Stimulated activated CD8-positive, alpha-beta memory T cell treated with anti-CD3 and anti-CD28 coated beads, Interleukin-15, amount 100 ng/mL, for 24 hours (primary cell): Measurements from ENCODE around the gene CLIC6.
"Not testable (repeated sequence)": the region's sequence is repeated elsewhere in the genome, so short reads cannot be mapped to it uniquely, and the experiment has no call there.

Experiments used
- DNase-seq: peaks from one replicate; pipeline ENCODE4 v3.0.0-alpha.2; 2020; ENCODE audit warnings: low read depth

The CLIC6 gene

GRCh38 chr21:34653522-34653921 is 15.3 kb upstream of the CLIC6 start:
- DNase-seq: no peak

- no peak for DNase-seq
Measured at GRCh38 chr21:34661848-34662247, 6.9 kb upstream of the CLIC6 start.

- no peak for DNase-seq
Measured at GRCh38 chr21:34667761-34668160, 1.0 kb upstream of the CLIC6 start.

GRCh38 chr21:34669149-34669879 is 520 bp downstream of the CLIC6 start:
- no peak for DNase-seq

GRCh38 chr21:34669880-34670219 is 1.1 kb downstream of the CLIC6 start:
- DNase-seq: not testable (repeated sequence)

- DNase-seq: no peak
Measured at GRCh38 chr21:34670220-34670961, 1.6 kb downstream of the CLIC6 start.

- DNase-seq: no peak
Measured at GRCh38 chr21:34670962-34671348, 2.2 kb downstream of the CLIC6 start.

- DNase-seq: no peak
Measured at GRCh38 chr21:34671462-34671861, 2.7 kb downstream of the CLIC6 start.

GRCh38 chr21:34671891-34672290 is 3.1 kb downstream of the CLIC6 start:
- no peak for DNase-seq

GRCh38 chr21:34673006-34673405 is 4.2 kb downstream of the CLIC6 start:
- no peak for DNase-seq

GRCh38 chr21:34674468-34674867 is 5.7 kb downstream of the CLIC6 start:
- no peak for DNase-seq

- no peak for DNase-seq
Measured at GRCh38 chr21:34675871-34676270, 7.1 kb downstream of the CLIC6 start.

GRCh38 chr21:34679051-34679450 is 10.3 kb downstream of the CLIC6 start:
- DNase-seq: no peak

- DNase-seq: no peak
Measured at GRCh38 chr21:34684174-34684876, 15.5 kb downstream of the CLIC6 start.

GRCh38 chr21:34687065-34687464 is 18.3 kb downstream of the CLIC6 start:
- no peak for DNase-seq

- DNase-seq: no peak
Measured at GRCh38 chr21:34687745-34688144, 19.0 kb downstream of the CLIC6 start.

GRCh38 chr21:34688145-34688544 is 19.4 kb downstream of the CLIC6 start:
- DNase-seq: no peak

- DNase-seq: no peak
Measured at GRCh38 chr21:34688715-34689114, 19.9 kb downstream of the CLIC6 start.

GRCh38 chr21:34690041-34690792 is 21.4 kb downstream of the CLIC6 start:
- DNase-seq: no peak

GRCh38 chr21:34690793-34691175 is 22.0 kb downstream of the CLIC6 start:
- no peak for DNase-seq

- DNase-seq: no peak
Measured at GRCh38 chr21:34691390-34692032, 22.7 kb downstream of the CLIC6 start.

- no peak for DNase-seq
Measured at GRCh38 chr21:34692458-34693020, 23.7 kb downstream of the CLIC6 start.
